Mammary epithelial cell (primary cell): Measurements from ENCODE around the gene GRM4.

Experiments used
- CTCF ChIP-seq, 2 donors: IDR thresholded peaks in 1 of 2; conservative IDR thresholded peaks in 1 of 2; 2 replicates each; pipeline ENCODE4 v1.5.1; 2011 to 2012; ENCODE audit warnings: inconsistent platforms in 2 of 2, low read length in 2 of 2, mild to moderate bottlenecking in 2 of 2, control low read depth in 1 of 2, low read depth in 1 of 2; ENCODE audit not compliant: insufficient read depth in 1 of 2; ENCODE audit errors: extremely low read depth in 1 of 2
- EZH2 ChIP-seq: IDR thresholded peaks from 2 replicates; pipeline ENCODE4 v1.6.1; 2012; ENCODE audit warnings: low read length, inconsistent platforms, borderline replicate concordance

GRCh38 chr6:34150766-34151165 lies 4.9 kb upstream of the GRM4 start:
- TF ChIP-seq CTCF (conservative IDR thresholded peaks at IDR 0.05 in 1 of 2, IDR thresholded peaks at IDR 0.05 in 1 of 2; ENCODE audit: extremely low read depth in 1 of 2, insufficient read depth in 1 of 2, low read depth in 1 of 2, low read length in 2 of 2) (no peak), EZH2 (no peak)
